Thyroid gland (tissue), 4 donors: ENCODE results near the gene ANLN.

Experiments used
- CTCF ChIP-seq, 6 experiments: fragments of 200-600 bp in 3 of 6; fragments of 450-650 bp in 3 of 6; sonication (generic) in 3 of 6; IDR thresholded peaks; one replicate each; pipeline ENCODE4 v1.5.1; 2016 to 2019; ENCODE audit warnings: antibody characterized with exemption in 6 of 6, mild to moderate bottlenecking in 2 of 6, inconsistent platforms in 1 of 6, moderate library complexity in 1 of 6
- POLR2A ChIP-seq, 2 donors: fragments of 450-650 bp; IDR thresholded peaks; one replicate each; pipeline ENCODE4 v1.6.1; 2017; ENCODE audit warnings: antibody characterized with exemption in 2 of 2, mild to moderate bottlenecking in 2 of 2, moderate library complexity in 1 of 2

GRCh38 chr7:36406156-36406555, 16.5 kb downstream of the ANLN start:
- TF ChIP-seq POLR2A (IDR thresholded peaks at IDR 0.05): no peak
- TF ChIP-seq CTCF (IDR thresholded peaks at IDR 0.05): no peak
